Measurements from ENCODE around the gene CLRN1. TPM values are rescaled to one million over a fixed set of nuclear protein-coding genes. Genes with fewer than 3 reads are reported as not detected.

Gene CLRN1
- total and polyA plus RNA-seq, 2 of the 13 experiments (the other 11 are each of a cell fraction or from before 2014, with no cell fraction given): not detected

DNA sequence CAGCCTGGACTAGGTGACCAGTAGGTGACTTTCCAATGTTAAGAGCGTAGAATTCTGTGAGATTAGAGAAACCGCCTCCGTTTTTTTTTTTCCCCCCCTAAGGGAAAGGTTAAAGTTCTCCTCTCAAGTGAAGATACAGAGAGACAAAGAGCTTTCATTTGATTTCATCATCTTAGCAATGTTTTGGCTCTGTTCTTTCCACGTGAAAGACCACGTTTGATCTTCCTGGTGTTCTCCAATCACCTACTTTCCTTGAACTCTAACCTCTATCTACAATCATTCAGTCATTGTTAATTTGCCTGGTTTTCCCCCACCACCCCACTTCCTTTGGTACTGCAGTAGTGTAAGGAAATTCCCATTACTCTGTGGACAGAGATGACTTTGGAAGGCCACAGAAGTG lies 36.9 kb upstream of the CLRN1 start (continued):
- TF ChIP-seq NR2C2 (CRISPR knock-in tag; IDR thresholded peaks at IDR 0.05; ENCODE audit: borderline replicate concordance): peak; percentile 71; the same call in 1 of the 2 replicates
- no peak for TF ChIP-seq MEIS2 (CRISPR knock-in tag; IDR thresholded peaks at IDR 0.05)
- peak; percentile 27; the same call in 1 of the 2 replicates for TF ChIP-seq SOX5 (CRISPR knock-in tag; IDR thresholded peaks at IDR 0.05; ENCODE audit: borderline replicate concordance)
- TF ChIP-seq, protein P1, sequence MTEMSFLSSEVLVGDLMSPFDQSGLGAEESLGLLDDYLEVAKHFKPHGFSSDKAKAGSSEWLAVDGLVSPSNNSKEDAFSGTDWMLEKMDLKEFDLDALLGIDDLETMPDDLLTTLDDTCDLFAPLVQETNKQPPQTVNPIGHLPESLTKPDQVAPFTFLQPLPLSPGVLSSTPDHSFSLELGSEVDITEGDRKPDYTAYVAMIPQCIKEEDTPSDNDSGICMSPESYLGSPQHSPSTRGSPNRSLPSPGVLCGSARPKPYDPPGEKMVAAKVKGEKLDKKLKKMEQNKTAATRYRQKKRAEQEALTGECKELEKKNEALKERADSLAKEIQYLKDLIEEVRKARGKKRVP (CRISPR knock-in tag; IDR thresholded peaks at IDR 0.05): peak in 1 of 2 experiments; percentile 86; a peak in 2 of 4 replicates

DNA sequence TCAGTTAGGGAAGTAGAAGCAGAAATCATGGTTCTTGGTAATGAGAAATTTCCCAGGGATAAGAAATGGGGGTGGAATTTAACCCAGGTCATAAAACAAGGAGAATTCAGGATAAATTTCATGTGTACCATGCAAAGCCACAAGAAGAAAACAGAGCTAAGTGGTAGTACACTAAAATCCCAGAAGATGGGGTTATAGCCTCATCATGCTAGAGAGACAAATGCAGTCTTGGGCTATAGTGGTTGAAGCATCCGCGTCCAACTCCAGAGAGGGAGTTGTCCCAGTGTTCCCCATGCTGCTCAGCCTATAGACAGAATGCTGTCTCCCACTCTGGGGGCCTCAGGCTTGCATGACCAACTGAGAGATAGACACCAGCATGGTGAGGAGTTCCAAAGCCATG lies 36.2 kb upstream of the CLRN1 start:
- DNase-seq (ENCODE audit: low spot score): no peak
- no peak overlapping the region for H3K9ac ChIP-seq (ENCODE audit: insufficient read depth, low read depth, low read length)
- TF ChIP-seq, protein P2, sequence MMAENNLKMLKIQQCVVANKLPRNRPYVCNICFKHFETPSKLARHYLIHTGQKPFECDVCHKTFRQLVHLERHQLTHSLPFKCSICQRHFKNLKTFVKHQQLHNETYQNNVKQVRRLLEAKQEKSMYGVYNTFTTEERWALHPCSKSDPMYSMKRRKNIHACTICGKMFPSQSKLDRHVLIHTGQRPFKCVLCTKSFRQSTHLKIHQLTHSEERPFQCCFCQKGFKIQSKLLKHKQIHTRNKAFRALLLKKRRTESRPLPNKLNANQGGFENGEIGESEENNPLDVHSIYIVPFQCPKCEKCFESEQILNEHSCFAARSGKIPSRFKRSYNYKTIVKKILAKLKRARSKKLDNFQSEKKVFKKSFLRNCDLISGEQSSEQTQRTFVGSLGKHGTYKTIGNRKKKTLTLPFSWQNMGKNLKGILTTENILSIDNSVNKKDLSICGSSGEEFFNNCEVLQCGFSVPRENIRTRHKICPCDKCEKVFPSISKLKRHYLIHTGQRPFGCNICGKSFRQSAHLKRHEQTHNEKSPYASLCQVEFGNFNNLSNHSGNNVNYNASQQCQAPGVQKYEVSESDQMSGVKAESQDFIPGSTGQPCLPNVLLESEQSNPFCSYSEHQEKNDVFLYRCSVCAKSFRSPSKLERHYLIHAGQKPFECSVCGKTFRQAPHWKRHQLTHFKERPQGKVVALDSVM (CRISPR knock-in tag; IDR thresholded peaks at IDR 0.05): no peak
- TF ChIP-seq, protein P3, sequence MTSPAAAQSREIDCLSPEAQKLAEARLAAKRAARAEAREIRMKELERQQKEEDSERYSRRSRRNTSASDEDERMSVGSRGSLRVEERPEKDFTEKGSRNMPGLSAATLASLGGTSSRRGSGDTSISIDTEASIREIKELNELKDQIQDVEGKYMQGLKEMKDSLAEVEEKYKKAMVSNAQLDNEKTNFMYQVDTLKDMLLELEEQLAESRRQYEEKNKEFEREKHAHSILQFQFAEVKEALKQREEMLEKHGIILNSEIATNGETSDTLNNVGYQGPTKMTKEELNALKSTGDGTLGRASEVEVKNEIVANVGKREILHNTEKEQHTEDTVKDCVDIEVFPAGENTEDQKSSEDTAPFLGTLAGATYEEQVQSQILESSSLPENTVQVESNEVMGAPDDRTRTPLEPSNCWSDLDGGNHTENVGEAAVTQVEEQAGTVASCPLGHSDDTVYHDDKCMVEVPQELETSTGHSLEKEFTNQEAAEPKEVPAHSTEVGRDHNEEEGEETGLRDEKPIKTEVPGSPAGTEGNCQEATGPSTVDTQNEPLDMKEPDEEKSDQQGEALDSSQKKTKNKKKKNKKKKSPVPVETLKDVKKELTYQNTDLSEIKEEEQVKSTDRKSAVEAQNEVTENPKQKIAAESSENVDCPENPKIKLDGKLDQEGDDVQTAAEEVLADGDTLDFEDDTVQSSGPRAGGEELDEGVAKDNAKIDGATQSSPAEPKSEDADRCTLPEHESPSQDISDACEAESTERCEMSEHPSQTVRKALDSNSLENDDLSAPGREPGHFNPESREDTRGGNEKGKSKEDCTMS (CRISPR knock-in tag; conservative IDR thresholded peaks at IDR 0.05): no peak
- TF ChIP-seq, protein P4, sequence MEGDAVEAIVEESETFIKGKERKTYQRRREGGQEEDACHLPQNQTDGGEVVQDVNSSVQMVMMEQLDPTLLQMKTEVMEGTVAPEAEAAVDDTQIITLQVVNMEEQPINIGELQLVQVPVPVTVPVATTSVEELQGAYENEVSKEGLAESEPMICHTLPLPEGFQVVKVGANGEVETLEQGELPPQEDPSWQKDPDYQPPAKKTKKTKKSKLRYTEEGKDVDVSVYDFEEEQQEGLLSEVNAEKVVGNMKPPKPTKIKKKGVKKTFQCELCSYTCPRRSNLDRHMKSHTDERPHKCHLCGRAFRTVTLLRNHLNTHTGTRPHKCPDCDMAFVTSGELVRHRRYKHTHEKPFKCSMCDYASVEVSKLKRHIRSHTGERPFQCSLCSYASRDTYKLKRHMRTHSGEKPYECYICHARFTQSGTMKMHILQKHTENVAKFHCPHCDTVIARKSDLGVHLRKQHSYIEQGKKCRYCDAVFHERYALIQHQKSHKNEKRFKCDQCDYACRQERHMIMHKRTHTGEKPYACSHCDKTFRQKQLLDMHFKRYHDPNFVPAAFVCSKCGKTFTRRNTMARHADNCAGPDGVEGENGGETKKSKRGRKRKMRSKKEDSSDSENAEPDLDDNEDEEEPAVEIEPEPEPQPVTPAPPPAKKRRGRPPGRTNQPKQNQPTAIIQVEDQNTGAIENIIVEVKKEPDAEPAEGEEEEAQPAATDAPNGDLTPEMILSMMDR (CRISPR knock-in tag; IDR thresholded peaks at IDR 0.05): peak; percentile 26; the same call in 1 of the 2 replicates
- no peak for TF ChIP-seq ATM (IDR thresholded peaks at IDR 0.05; ENCODE audit: borderline replicate concordance)
- TF ChIP-seq ZNF558 (CRISPR knock-in tag; IDR thresholded peaks at IDR 0.05; ENCODE audit: borderline replicate concordance): no peak
- no peak for TF ChIP-seq HOXA5 (CRISPR knock-in tag; IDR thresholded peaks at IDR 0.05)
- TF ChIP-seq STAG1 (CRISPR knock-in tag; IDR thresholded peaks at IDR 0.05): peak; percentile 36; the same call in 1 of the 2 replicates
- no peak overlapping the region for H3K4me3 ChIP-seq (replicated peaks in 1 of 3; ENCODE audit: insufficient read depth in 1 of 3, low read depth in 2 of 3, low read length in 3 of 3)
- 0 out of 2 replicates have a peak, but pooled peaks cover 10% of the 10 kb centered on the region for H3K4me1 ChIP-seq (ENCODE audit: insufficient read depth, low read length)
- no peaks in the 10 kb centered on the region for H3K9me3 ChIP-seq (ENCODE audit: low read length)
- H4K20me1 ChIP-seq (ENCODE audit: insufficient read depth, low read length): no peaks in the 10 kb centered on the region
- in situ Hi-C loops (cut with HindIII; ENCODE audit: extremely low pct_ligation_motif_present, low pct_unique_long_range_greater_than_20kb) (no loop called here), intact Hi-C loops (cut with micrococcal nuclease; ENCODE audit: unreplicated experiment) (loop anchor here (1.0 kb wide), 1 partner anchor 138 kb away; no protein-coding TSS in a partner anchor)
- peak; percentile 58 for ATAC-seq
- 10% methylated on average over 2 of the region's 2 CpGs for WGBS (ENCODE audit: low lambda C conversion rate)
- CTCF ChIA-PET (ENCODE audit: low intra/inter-chr PET ratio, low total read pairs): interaction anchor here (0.7 kb wide), 1 partner anchor 137 kb away, joined by 5 read pairs; no protein-coding TSS in a partner anchor
- H3K27me3 ChIP-seq (ENCODE audit: control insufficient read depth in 1 of 2, insufficient read depth in 2 of 2, low read length in 2 of 2): no peaks in the 10 kb centered on the region; a peak in 1 of 5 replicates
- H2AFZ ChIP-seq (ENCODE audit: low read length): no peak overlapping the region
- H3K79me2 ChIP-seq (ENCODE audit: insufficient read depth, low read length): no peaks in the 10 kb centered on the region
- FAIRE-seq: no peak
- no TSS peak for BruUV-seq (replicated peaks)
- no peaks in the 10 kb centered on the region for H3K36me3 ChIP-seq (replicated peaks in 1 of 2; ENCODE audit: control insufficient read depth in 1 of 2, insufficient read depth in 2 of 2, low read length in 2 of 2)
- H3K4me2 ChIP-seq (ENCODE audit: low read depth, low read length): no peak overlapping the region
- H3K27ac ChIP-seq (ENCODE audit: extremely low read length, insufficient read depth, low read length): no peak overlapping the region
- POLR2A ChIA-PET: no interaction called here

Data from HepG2 (cell line).